ES-I3 (cell line): Measurements from ENCODE around the gene KCNE5.
"Not testable (repeated sequence)": the region's sequence is repeated elsewhere in the genome, so short reads cannot be mapped to it uniquely, and the experiment has no call there.

Source experiments
- H3K36me3 ChIP-seq: 2 replicates; pipeline ENCODE4 v1.6.1; 2013; ENCODE audit warnings: mild to moderate bottlenecking, low read length, control low read depth, moderate library complexity; ENCODE audit not compliant: insufficient read depth
- H3K4me1 ChIP-seq: 2 replicates; pipeline ENCODE4 v1.6.1; 2013; ENCODE audit warnings: mild to moderate bottlenecking, control low read depth, low read length; ENCODE audit not compliant: insufficient read depth
- H3K9ac ChIP-seq: 2 replicates; pipeline ENCODE4 v1.6.1; 2013; ENCODE audit warnings: low read depth, mild to moderate bottlenecking, low read length, moderate library complexity
- H3K9me3 ChIP-seq: 2 replicates; pipeline ENCODE4 v1.6.1; 2013; ENCODE audit warnings: mild to moderate bottlenecking, low read length, moderate library complexity; ENCODE audit not compliant: control insufficient read depth, insufficient read depth

KCNE5 gene

GRCh38 chrX:109624641-109625616, at the start of gene KCNE5:
TSS of gene KCNE5 (minus strand) at chrX:109625172. CDS start at chrX:109625020, 152 bp downstream.
- peak within 1 kb of the TSS; percentile 73 for H3K9ac ChIP-seq

GRCh38 chrX:109672239-109672638, 47.3 kb upstream of the KCNE5 start:
- H3K9me3 ChIP-seq = no peaks in the 10 kb centered on the region
- H3K36me3 ChIP-seq = peaks cover 18% of the 10 kb centered on the region
- no peaks in the 10 kb centered on the region for H3K4me1 ChIP-seq
- H3K9ac ChIP-seq = no peak overlapping the region

More at GRCh38 chrX:109624641-109625616, at the start of gene KCNE5:
- Histone ChIP-seq H3K4me1 (no peaks in the 10 kb centered on the region; the same call in 1 of the 2 replicates), H3K9me3 (no peaks in the 10 kb centered on the region), H3K36me3 (no peaks in the 10 kb centered on the region)

- not testable (repeated sequence) for H3K4me1 ChIP-seq, H3K9me3 ChIP-seq, H3K9ac ChIP-seq
- H3K36me3 ChIP-seq = peaks cover 12% of the 10 kb centered on the region; the same call in 1 of the 2 replicates
Measured at GRCh38 chrX:109671170-109671569, 46.2 kb upstream of the KCNE5 start.

GRCh38 chrX:109667986-109668385, 43.0 kb upstream of the KCNE5 start:
- H3K4me1 ChIP-seq = no peaks in the 10 kb centered on the region
- no peak overlapping the region for H3K9ac ChIP-seq
- H3K36me3 ChIP-seq = peaks cover 1% of the 10 kb centered on the region; the same call in 1 of the 2 replicates
- no peaks in the 10 kb centered on the region for H3K9me3 ChIP-seq

GRCh38 chrX:109660435-109661143, 35.6 kb upstream of the KCNE5 start:
- Histone ChIP-seq H3K9ac (no peak overlapping the region), H3K9me3 (no peaks in the 10 kb centered on the region), H3K36me3 (no peaks in the 10 kb centered on the region; the same call in none of the 2 replicates), H3K4me1 (no peaks in the 10 kb centered on the region)

GRCh38 chrX:109658391-109658790, 33.4 kb upstream of the KCNE5 start:
- no peaks in the 10 kb centered on the region for H3K4me1 ChIP-seq
- no peaks in the 10 kb centered on the region; the same call in none of the 2 replicates for H3K36me3 ChIP-seq
- no peak overlapping the region for H3K9ac ChIP-seq
- H3K9me3 ChIP-seq = no peaks in the 10 kb centered on the region

GRCh38 chrX:109657364-109657763, 32.4 kb upstream of the KCNE5 start:
- not testable (repeated sequence) for H3K9me3 ChIP-seq, H3K36me3 ChIP-seq, H3K4me1 ChIP-seq, H3K9ac ChIP-seq

- no peaks in the 10 kb centered on the region for H3K4me1 ChIP-seq
- H3K36me3 ChIP-seq = no peaks in the 10 kb centered on the region; the same call in 1 of the 2 replicates
- no peaks in the 10 kb centered on the region for H3K9me3 ChIP-seq
- no peak overlapping the region for H3K9ac ChIP-seq
Measured at GRCh38 chrX:109656774-109657173, 31.8 kb upstream of the KCNE5 start.

- no peaks in the 10 kb centered on the region for H3K9me3 ChIP-seq
- no peaks in the 10 kb centered on the region for H3K4me1 ChIP-seq
- H3K9ac ChIP-seq = no peak overlapping the region
- no peaks in the 10 kb centered on the region; the same call in 1 of the 2 replicates for H3K36me3 ChIP-seq
Measured at GRCh38 chrX:109655502-109656201, 30.7 kb upstream of the KCNE5 start.

- Histone ChIP-seq H3K9me3 (no peaks in the 10 kb centered on the region), H3K36me3 (no peaks in the 10 kb centered on the region; the same call in 1 of the 2 replicates), H3K9ac (no peak overlapping the region), H3K4me1 (no peaks in the 10 kb centered on the region)
Measured at GRCh38 chrX:109654516-109655109, 29.6 kb upstream of the KCNE5 start.

GRCh38 chrX:109644671-109645070, 19.7 kb upstream of the KCNE5 start:
- not testable (repeated sequence) for H3K36me3 ChIP-seq, H3K9ac ChIP-seq, H3K4me1 ChIP-seq, H3K9me3 ChIP-seq

GRCh38 chrX:109643687-109644086, 18.7 kb upstream of the KCNE5 start:
- H3K4me1 ChIP-seq = no peaks in the 10 kb centered on the region
- H3K9ac ChIP-seq = no peak overlapping the region
- no peaks in the 10 kb centered on the region for H3K9me3 ChIP-seq
- H3K36me3 ChIP-seq = no peaks in the 10 kb centered on the region

- Histone ChIP-seq H3K9me3 (no peaks in the 10 kb centered on the region), H3K9ac (no peak overlapping the region), H3K36me3 (no peaks in the 10 kb centered on the region), H3K4me1 (no peaks in the 10 kb centered on the region)
Measured at GRCh38 chrX:109638158-109638557, 13.2 kb upstream of the KCNE5 start.

GRCh38 chrX:109637477-109637876, 12.5 kb upstream of the KCNE5 start:
- not testable (repeated sequence) for H3K36me3 ChIP-seq, H3K4me1 ChIP-seq, H3K9me3 ChIP-seq, H3K9ac ChIP-seq
